ENCODE data around the gene SPIRE1.
"Not testable (repeated sequence)": the region's sequence is repeated elsewhere in the genome, so short reads cannot be mapped to it uniquely, and the experiment has no call there.

The SPIRE1 gene

GRCh38 chr18:12485479-12486105, 172.3 kb downstream of the SPIRE1 start:
- DNase-seq (ENCODE audit: low spot score): no peak

- not testable (repeated sequence) for DNase-seq (ENCODE audit: low spot score)
Measured at GRCh38 chr18:12481915-12482314, 176.0 kb downstream of the SPIRE1 start.

- no peak for DNase-seq (ENCODE audit: low spot score)
Measured at GRCh38 chr18:12479982-12480381, 177.9 kb downstream of the SPIRE1 start.

GRCh38 chr18:12479536-12479935, 178.4 kb downstream of the SPIRE1 start:
- no peak for DNase-seq (ENCODE audit: low spot score)

- no peak for DNase-seq (ENCODE audit: low spot score)
Measured at GRCh38 chr18:12478269-12479047, 179.4 kb downstream of the SPIRE1 start.

- no peak for DNase-seq (ENCODE audit: low spot score)
Measured at GRCh38 chr18:12477606-12478005, 180.3 kb downstream of the SPIRE1 start.

- DNase-seq (ENCODE audit: low spot score): no peak
Measured at GRCh38 chr18:12476955-12477354, 181.0 kb downstream of the SPIRE1 start.

GRCh38 chr18:12474876-12475275, 183.0 kb downstream of the SPIRE1 start:
- DNase-seq (ENCODE audit: low spot score): no peak

GRCh38 chr18:12474146-12474545, 183.8 kb downstream of the SPIRE1 start:
- no peak for DNase-seq (ENCODE audit: low spot score)

- DNase-seq (ENCODE audit: low spot score): no peak
Measured at GRCh38 chr18:12470382-12471075, 187.4 kb downstream of the SPIRE1 start.

GRCh38 chr18:12468445-12468844, 189.5 kb downstream of the SPIRE1 start:
- DNase-seq (ENCODE audit: low spot score): no peak

- DNase-seq (ENCODE audit: low spot score): no peak
Measured at GRCh38 chr18:12464731-12465130, 193.2 kb downstream of the SPIRE1 start.

GRCh38 chr18:12463191-12463590, 194.7 kb downstream of the SPIRE1 start:
- DNase-seq (ENCODE audit: low spot score): no peak

- DNase-seq (ENCODE audit: low spot score): no peak
Measured at GRCh38 chr18:12462242-12462641, 195.7 kb downstream of the SPIRE1 start.

- no peak for DNase-seq (ENCODE audit: low spot score)
Measured at GRCh38 chr18:12461326-12461725, 196.6 kb downstream of the SPIRE1 start.

GRCh38 chr18:12460874-12461273, 197.0 kb downstream of the SPIRE1 start:
- DNase-seq (ENCODE audit: low spot score): no peak

- no peak for DNase-seq (ENCODE audit: low spot score)
Measured at GRCh38 chr18:12458771-12459170, 199.1 kb downstream of the SPIRE1 start.

GRCh38 chr18:12456441-12456840, 201.5 kb downstream of the SPIRE1 start:
- DNase-seq (ENCODE audit: low spot score): no peak

- no peak for DNase-seq (ENCODE audit: low spot score)
Measured at GRCh38 chr18:12455496-12455895, 202.4 kb downstream of the SPIRE1 start.

- DNase-seq (ENCODE audit: low spot score): no peak
Measured at GRCh38 chr18:12452784-12453183, 205.1 kb downstream of the SPIRE1 start.

- no peak for DNase-seq (ENCODE audit: low spot score)
Measured at GRCh38 chr18:12451428-12451827, 206.5 kb downstream of the SPIRE1 start.

GRCh38 chr18:12449051-12449785, 208.7 kb downstream of the SPIRE1 start:
- no peak for DNase-seq (ENCODE audit: low spot score)

Data from kidney tubule cell (primary cell).